GM18511 (cell line): ENCODE data around the gene S100A16.
"Not testable (repeated sequence)": the region's sequence is repeated elsewhere in the genome, so short reads cannot be mapped to it uniquely, and the experiment has no call there.

ENCODE experiments used
- ATAC-seq: cut with Tn5 transposase; IDR thresholded peaks from one replicate; pipeline ENCODE4 v1.9.1; 2021; ENCODE audit warnings: mild to moderate bottlenecking, moderate library complexity; ENCODE audit not compliant: unreplicated experiment

Gene S100A16

DNA sequence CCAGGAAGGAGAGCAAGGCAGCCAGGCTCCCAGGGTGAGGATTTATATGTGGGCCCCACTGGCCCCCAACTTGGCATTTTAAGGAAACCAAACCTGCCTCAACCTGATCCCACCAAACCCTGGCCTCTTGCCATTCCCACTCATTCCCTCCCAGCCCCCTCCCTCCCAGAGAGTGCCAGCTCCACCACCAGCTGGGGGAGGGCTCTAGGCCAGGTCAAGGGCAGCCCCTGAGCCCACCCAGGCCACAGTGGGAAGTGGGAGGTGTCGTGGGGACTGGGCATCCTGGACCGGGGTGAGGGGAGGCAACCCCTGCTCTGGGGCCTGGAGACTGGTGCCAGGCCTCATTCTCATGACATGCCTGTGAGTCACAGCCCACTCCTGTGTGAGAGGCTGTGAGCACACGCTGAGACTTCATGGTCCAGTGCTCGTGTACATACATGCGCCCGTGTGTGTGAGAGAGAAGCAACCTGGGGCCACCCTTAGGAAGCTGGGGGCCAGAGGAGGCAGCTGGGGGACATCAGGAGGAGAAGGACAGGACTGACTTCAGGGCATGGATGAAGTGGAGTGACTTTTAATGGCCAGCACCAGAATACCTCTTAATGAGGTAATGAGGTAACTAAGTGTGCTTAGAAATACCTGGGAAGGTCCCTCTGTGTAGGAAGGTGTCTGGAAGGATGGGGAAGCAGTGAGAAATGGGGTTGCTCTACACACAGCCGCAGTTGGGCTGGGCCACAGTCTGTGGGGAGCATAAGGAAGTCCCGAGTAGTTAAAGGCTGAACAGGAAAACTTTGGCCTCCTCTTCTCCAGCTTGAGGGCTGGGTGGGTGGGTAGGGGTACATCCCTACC is 47.2 kb downstream of the S100A16 start, which contains the start of gene S100A2:
S100A2 (minus strand) TSS at position 316 of the 846 bp plus-strand sequence. CDS start 1,967 bp downstream, outside the sequence.
- ATAC-seq: peak; percentile 72

DNA sequence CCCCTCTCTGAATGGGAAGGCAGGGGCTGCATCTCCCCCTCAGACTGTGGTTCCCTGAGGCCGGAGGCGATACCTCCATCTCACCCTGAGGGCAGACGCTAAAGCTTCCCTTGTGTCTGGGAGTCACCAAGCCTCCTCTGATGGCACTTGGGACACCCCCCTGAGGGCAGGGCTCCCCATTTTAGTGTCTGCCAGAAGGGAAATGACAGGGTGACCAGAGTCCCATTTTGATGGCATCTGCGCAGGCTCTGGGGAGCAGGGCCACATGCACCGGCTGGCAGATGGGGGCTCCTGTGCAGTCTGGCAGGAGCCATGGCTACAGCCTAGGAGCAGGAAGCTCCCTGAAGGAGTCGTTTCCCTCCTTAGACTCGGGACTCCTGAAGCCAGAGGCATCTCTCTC is 48.9 kb downstream of the S100A16 start:
- no peak for ATAC-seq

DNA sequence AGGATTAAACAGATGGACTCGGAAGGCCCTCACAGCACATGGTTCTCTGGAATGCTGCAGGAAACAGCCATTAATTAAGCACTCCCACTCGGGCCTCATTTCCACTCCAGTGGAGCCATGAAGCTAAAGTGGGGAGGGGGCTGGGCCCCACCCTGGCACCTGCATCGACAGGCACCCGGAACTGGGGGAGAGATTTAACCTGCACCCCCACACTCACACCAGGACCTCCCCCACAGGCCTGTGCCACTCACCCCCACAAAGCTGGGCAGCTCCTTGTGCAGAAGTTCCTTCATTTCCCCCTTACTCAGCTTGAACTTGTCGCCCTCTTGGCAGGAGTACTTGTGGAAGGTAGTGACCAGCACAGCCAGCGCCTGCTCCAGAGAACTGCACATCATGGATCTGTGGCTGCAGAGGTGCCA is 49.4 kb downstream of the S100A16 start:
- ATAC-seq: no peak

DNA sequence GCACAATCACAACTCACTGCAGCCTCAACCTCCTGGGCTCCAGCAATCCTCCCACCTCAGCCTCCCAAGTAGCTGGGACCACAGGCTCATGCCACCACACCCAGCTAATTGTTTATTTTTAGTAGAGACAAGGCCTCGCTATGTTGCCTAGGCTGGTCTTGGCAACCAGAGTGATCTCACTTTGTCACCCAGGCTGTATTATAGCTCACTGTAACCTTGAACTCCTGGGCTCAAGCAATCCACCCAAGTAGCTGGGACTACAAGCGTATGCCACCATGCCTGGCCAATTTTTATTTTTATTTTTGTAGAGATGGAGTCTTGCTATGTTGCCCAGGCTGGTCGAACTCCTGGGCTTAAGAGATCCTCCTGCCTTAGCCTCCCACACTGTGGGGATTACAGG is 50.9 kb downstream of the S100A16 start:
- not testable (repeated sequence) for ATAC-seq

DNA sequence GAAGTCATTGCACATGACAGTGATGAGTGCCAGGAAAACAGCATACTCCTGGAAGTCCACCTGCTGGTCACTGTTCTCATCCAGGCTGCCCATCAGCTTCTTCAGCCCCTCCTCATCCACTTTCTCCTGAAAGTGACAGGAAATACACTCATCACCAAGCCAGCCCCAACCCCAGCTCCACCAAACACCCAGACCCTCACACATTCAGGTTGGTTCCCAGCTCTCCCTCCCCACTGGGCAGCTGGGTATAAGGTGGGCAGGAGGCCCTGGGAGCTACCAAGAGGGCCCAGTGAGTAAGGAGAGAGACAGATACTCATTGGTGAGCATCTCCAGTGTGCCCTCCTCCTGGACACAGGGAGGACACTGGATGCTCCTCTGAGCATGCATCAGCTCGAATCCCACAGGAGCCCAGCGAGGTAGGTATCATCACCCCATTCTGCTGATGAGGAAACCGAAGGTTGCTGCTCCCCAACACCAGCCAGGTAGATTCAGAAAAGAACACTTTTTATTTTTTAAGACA is 51.4 kb downstream of the S100A16 start:
- no peak for ATAC-seq

DNA sequence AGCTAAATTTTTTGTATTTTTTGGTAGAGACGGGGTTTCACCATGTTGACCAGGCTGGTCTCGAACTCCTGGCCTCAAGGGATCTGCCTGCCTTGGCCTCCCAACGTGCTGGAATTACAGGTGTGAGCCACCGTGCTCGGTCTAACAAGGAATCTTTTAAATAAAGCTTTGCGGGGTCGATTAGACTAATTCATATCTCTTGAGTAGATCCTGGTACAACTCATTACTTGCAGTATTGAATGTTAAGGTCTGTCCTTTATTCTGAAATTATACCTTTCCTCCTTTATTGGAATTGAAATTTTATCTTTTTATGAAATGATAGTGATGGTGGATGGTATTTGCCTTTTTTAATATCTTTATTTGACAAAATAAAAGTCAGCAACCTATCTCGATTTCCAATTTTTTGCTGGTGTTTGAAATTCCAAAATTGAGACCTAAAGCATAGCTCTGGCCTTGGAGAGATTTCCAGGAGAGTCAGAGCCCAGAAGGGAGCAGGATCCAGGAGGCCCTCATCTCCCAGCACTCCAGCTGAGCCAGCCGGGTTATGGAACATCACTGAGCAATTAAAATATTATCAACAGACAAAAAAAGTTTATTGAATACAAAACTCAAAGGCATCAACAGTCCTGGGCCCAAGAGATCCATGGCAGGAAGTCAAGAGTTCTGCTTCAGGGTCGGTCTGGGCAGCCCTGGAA is 52.0 kb downstream of the S100A16 start:
- no peak for ATAC-seq

DNA sequence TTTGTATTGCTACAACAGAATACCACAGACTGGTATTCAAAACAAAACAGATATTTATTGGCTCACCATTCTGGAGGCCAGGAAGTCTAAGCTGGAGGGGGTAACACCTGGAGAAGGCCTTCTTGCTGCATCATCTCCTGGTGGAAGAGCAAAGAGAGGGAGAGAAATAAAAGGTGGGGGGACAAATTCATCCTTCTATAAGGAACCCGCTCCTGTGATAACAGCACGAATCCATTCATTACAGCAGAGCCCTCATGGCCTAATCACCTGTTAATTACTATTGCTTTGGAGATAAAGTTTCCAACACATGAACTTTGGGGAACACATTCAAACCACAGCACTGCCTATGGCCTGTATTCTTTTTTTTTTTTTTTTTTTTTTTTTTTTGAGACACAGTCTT is 52.7 kb downstream of the S100A16 start:
- ATAC-seq: no peak

DNA sequence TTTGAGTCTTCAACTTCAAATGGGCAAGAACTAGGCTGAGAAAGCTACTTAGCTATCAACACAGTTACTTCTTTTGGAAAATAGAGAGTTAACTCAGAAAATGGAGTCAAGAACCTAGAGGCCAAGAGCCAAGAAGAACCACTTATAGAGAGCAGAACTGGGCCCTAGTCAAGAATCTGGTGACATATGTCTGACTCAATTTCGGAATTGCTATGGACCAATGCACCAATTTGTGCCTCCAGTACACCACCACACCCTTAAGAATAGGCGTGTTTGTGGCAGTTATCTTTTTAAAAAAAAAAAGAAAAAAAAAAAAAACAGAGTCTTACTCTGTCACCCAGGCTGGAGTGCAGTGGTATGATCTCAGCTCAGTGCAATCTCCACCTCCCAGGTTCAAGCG is 55.1 kb downstream of the S100A16 start:
- ATAC-seq: no peak
